Measurements from ENCODE around the gene PHAX. TPM values are rescaled to one million over a fixed set of nuclear protein-coding genes. Genes with fewer than 3 reads are reported as not detected.
"Not testable (repeated sequence)": the region's sequence is repeated elsewhere in the genome, so short reads cannot be mapped to it uniquely, and the experiment has no call there.

The PHAX gene
- total RNA-seq, 1 experiment from 2014 or later, result 46.2 TPM

DNA sequence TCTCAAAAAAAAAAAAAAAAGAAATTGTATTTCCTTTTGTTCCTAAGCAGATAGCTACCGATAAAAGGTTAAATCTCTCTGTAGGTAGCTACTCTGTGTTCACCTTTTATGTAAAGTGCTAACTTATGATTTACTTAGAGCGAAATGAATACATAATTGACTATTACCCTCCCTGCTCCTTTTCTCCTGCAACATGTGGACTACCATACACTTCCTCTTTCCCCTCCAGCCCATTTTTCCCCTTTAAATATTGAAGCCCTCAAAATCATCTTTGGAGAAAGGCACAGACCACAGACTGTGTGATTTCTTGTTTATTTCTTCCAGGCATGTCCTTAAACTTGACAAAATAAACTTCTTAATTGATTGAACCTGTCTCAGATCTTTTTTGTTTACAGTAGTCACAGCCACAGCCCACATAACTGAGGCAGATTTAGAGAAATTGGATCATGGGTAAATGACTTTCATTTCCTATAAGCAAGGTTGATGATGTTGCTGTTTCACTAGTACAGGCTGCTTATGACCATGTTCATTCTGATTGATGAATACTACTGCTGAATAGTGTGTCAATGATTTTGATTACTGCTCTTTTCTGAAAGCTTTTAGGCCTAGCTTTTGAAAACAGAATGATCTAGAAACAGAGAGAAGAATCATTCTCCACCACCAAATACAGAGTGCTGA is 59.2 kb downstream of the PHAX start:
- Histone ChIP-seq H3K4me1 (ENCODE audit: control insufficient read depth, insufficient read depth, low read length) (no peaks in the 10 kb centered on the region), H3K9me3 (ENCODE audit: control insufficient read depth, insufficient read depth, low read depth, low read length) (no peaks in the 10 kb centered on the region), H3K27me3 (ENCODE audit: control insufficient read depth, insufficient read depth, low read length) (no peaks in the 10 kb centered on the region), H3K36me3 (ENCODE audit: control insufficient read depth, insufficient read depth, low read length) (no peaks in the 10 kb centered on the region), H3K27ac (ENCODE audit: low read length) (no peak overlapping the region), H3K4me3 (ENCODE audit: low read depth in 2 of 2, low read length in 2 of 2) (no peak overlapping the region)
- TF ChIP-seq, protein P1, sequence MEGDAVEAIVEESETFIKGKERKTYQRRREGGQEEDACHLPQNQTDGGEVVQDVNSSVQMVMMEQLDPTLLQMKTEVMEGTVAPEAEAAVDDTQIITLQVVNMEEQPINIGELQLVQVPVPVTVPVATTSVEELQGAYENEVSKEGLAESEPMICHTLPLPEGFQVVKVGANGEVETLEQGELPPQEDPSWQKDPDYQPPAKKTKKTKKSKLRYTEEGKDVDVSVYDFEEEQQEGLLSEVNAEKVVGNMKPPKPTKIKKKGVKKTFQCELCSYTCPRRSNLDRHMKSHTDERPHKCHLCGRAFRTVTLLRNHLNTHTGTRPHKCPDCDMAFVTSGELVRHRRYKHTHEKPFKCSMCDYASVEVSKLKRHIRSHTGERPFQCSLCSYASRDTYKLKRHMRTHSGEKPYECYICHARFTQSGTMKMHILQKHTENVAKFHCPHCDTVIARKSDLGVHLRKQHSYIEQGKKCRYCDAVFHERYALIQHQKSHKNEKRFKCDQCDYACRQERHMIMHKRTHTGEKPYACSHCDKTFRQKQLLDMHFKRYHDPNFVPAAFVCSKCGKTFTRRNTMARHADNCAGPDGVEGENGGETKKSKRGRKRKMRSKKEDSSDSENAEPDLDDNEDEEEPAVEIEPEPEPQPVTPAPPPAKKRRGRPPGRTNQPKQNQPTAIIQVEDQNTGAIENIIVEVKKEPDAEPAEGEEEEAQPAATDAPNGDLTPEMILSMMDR (IDR thresholded peaks at IDR 0.05), result no peak
- TF ChIP-seq TCF7L2 (IDR thresholded peaks at IDR 0.05; ENCODE audit: low read depth, low read length), result no peak
- no peak for TF ChIP-seq POLR2AphosphoS5 (IDR thresholded peaks at IDR 0.05; ENCODE audit: low read depth, low read length)
- no peak for TF ChIP-seq SIN3A (IDR thresholded peaks at IDR 0.05; ENCODE audit: borderline replicate concordance, insufficient read depth, low read depth, low read length)
- no TSS peak for BruUV-seq (replicated peaks)
- in situ Hi-C loops (cut with HindIII; ENCODE audit: low pct_unique_long_range_greater_than_20kb, low sequenced_read_pairs), result no loop called here
- DNase-seq (ENCODE audit: low read depth, low spot score) (no peak), ATAC-seq (no peak)
- ChIA-PET CTCF (interaction anchor here (0.6 kb wide), 1 partner anchor 720 kb away, joined by 4 read pairs; no protein-coding TSS in a partner anchor), POLR2A (no interaction called here)
- intact Hi-C loops (cut with micrococcal nuclease; ENCODE audit: unreplicated experiment), result loop anchor here (5.0 kb wide), 2 partner anchors 122 to 652 kb away; no protein-coding TSS in a partner anchor

DNA sequence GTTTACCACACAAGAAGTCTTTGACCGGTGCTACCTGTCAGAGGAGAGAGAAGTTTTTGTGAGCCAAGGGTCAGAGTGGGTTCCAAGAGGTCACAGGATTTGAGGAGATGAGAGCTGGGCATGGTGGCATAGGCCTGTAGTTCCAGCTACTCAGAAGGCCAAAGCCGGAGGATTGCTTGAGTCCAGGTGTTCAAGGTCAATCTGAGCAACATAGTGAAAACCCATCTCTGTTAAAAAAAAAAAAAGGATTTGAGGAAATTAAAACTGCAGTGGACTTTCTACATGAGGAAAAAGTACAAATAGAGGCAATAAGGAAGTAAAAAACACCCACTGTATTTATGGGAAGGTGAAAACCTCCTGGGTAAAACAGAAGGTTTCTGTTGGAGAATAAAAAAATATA is 63.8 kb downstream of the PHAX start:
- intact Hi-C loops (cut with micrococcal nuclease; ENCODE audit: unreplicated experiment) (no loop called here), in situ Hi-C loops (cut with HindIII; ENCODE audit: low pct_unique_long_range_greater_than_20kb, low sequenced_read_pairs) (no loop called here)
- CTCF ChIA-PET, result no interaction called here
- no peaks in the 10 kb centered on the region for H3K27me3 ChIP-seq (ENCODE audit: control insufficient read depth, insufficient read depth, low read length)
- no peak overlapping the region for H3K4me3 ChIP-seq (ENCODE audit: low read depth in 2 of 2, low read length in 2 of 2)
- no peak for ATAC-seq
- no peaks in the 10 kb centered on the region for H3K36me3 ChIP-seq (ENCODE audit: control insufficient read depth, insufficient read depth, low read length)
- TF ChIP-seq SIN3A (IDR thresholded peaks at IDR 0.05; ENCODE audit: borderline replicate concordance, insufficient read depth, low read depth, low read length) (no peak), TCF7L2 (IDR thresholded peaks at IDR 0.05; ENCODE audit: low read depth, low read length) (no peak), POLR2AphosphoS5 (IDR thresholded peaks at IDR 0.05; ENCODE audit: low read depth, low read length) (no peak)
- TF ChIP-seq, protein P2, sequence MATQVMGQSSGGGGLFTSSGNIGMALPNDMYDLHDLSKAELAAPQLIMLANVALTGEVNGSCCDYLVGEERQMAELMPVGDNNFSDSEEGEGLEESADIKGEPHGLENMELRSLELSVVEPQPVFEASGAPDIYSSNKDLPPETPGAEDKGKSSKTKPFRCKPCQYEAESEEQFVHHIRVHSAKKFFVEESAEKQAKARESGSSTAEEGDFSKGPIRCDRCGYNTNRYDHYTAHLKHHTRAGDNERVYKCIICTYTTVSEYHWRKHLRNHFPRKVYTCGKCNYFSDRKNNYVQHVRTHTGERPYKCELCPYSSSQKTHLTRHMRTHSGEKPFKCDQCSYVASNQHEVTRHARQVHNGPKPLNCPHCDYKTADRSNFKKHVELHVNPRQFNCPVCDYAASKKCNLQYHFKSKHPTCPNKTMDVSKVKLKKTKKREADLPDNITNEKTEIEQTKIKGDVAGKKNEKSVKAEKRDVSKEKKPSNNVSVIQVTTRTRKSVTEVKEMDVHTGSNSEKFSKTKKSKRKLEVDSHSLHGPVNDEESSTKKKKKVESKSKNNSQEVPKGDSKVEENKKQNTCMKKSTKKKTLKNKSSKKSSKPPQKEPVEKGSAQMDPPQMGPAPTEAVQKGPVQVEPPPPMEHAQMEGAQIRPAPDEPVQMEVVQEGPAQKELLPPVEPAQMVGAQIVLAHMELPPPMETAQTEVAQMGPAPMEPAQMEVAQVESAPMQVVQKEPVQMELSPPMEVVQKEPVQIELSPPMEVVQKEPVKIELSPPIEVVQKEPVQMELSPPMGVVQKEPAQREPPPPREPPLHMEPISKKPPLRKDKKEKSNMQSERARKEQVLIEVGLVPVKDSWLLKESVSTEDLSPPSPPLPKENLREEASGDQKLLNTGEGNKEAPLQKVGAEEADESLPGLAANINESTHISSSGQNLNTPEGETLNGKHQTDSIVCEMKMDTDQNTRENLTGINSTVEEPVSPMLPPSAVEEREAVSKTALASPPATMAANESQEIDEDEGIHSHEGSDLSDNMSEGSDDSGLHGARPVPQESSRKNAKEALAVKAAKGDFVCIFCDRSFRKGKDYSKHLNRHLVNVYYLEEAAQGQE (IDR thresholded peaks at IDR 0.05; ENCODE audit: insufficient read depth in 1 of 2, low read depth in 2 of 2, low read length in 1 of 2), result no peak
- TF ChIP-seq, protein P1 (IDR thresholded peaks at IDR 0.05), result no peak
- H3K4me1 ChIP-seq (ENCODE audit: control insufficient read depth, insufficient read depth, low read length), result no peaks in the 10 kb centered on the region
- no TSS peak for BruUV-seq (replicated peaks)
- H3K9me3 ChIP-seq (ENCODE audit: control insufficient read depth, insufficient read depth, low read depth, low read length), result no peaks in the 10 kb centered on the region
- POLR2A ChIA-PET, result no interaction called here
- no peak overlapping the region for H3K27ac ChIP-seq (ENCODE audit: low read length)
- no peak for DNase-seq (ENCODE audit: low read depth, low spot score)

DNA sequence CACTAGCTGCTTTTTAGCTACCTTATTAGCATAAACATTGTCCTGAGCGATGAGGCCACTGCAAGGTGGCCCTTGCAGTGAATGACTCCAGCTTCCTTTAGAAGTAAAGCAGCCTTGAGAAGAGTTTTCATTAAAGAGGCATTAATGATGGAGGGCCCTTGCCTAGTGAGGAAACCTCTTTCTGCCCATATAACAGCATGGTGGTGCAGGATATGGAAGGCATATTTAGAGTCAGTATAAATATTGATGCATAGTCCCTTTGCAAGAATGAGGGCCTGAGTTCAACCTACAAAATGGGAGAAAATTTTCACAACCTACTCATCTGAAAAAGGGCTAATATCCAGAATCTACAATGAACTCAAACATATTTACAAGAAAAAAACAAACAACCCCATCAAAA is 69.4 kb downstream of the PHAX start:
- H3K4me1 ChIP-seq (ENCODE audit: control insufficient read depth, insufficient read depth, low read length); intact Hi-C loops (cut with micrococcal nuclease; ENCODE audit: unreplicated experiment); in situ Hi-C loops (cut with HindIII; ENCODE audit: low pct_unique_long_range_greater_than_20kb, low sequenced_read_pairs); CTCF ChIA-PET; POLR2A ChIA-PET; BruUV-seq (replicated peaks); H3K27ac ChIP-seq (ENCODE audit: low read length); DNase-seq (ENCODE audit: low read depth, low spot score); H3K36me3 ChIP-seq (ENCODE audit: control insufficient read depth, insufficient read depth, low read length); H3K9me3 ChIP-seq (ENCODE audit: control insufficient read depth, insufficient read depth, low read depth, low read length); H3K4me3 ChIP-seq (ENCODE audit: low read depth in 2 of 2, low read length in 2 of 2); ATAC-seq; H3K27me3 ChIP-seq (ENCODE audit: control insufficient read depth, insufficient read depth, low read length): not testable (repeated sequence)

DNA sequence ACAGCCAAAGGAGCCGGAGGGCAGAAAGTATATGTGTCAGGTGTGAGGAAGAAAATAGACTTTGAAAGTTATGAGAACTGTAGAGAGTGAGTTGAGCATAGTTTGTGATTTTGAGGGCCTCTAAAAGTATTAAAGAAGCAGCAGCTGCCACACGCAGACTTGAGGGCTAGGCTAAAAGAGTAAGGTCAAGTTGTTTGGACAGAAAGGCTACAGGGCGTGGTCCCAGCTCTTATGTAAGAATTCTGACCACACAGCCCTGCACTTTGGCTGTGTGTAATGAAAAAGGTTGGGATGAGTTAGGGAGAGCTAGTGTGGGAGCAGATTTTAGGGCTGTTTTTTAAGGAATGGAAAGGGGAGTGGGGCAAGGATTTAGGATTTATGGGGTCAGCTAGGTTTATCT is 70.9 kb downstream of the PHAX start:
- ATAC-seq; H3K4me3 ChIP-seq (ENCODE audit: low read depth in 2 of 2, low read length in 2 of 2); in situ Hi-C loops (cut with HindIII; ENCODE audit: low pct_unique_long_range_greater_than_20kb, low sequenced_read_pairs); H3K9me3 ChIP-seq (ENCODE audit: control insufficient read depth, insufficient read depth, low read depth, low read length); H3K4me1 ChIP-seq (ENCODE audit: control insufficient read depth, insufficient read depth, low read length); H3K36me3 ChIP-seq (ENCODE audit: control insufficient read depth, insufficient read depth, low read length); POLR2A ChIA-PET; DNase-seq (ENCODE audit: low read depth, low spot score); H3K27me3 ChIP-seq (ENCODE audit: control insufficient read depth, insufficient read depth, low read length); BruUV-seq (replicated peaks); intact Hi-C loops (cut with micrococcal nuclease; ENCODE audit: unreplicated experiment); H3K27ac ChIP-seq (ENCODE audit: low read length): not testable (repeated sequence)
- CTCF ChIA-PET, result interaction anchor here (0.7 kb wide), 1 partner anchor 12 kb away, joined by 6 read pairs; no protein-coding TSS in a partner anchor
